GM21825 (cell line): ENCODE data around the gene EID2B.

Experiments used
- ATAC-seq: cut with Tn5 transposase; IDR thresholded peaks from one replicate; pipeline ENCODE4 v1.9.1; 2021; ENCODE audit warnings: mild to moderate bottlenecking, moderate library complexity; ENCODE audit not compliant: unreplicated experiment

EID2B gene

DNA sequence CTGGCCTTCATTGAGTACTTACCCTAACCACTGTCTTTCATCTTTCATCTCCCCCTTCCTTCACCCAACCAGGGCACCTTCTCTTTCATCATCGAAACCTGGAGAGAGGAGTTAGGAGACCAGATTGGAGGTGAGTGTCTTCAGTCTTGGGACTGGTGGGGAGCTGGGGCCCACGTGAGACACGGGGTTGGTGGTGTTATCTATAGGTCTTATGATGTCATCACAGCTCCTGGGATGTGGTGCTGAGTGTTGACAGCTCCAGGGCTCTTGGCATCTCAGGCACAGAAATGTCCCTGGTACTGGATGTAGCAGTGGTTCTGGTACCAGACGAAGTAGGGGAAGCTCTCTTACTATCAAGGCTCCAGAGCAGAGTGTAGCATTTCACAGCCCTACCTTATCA is 32.1 kb downstream of the EID2B start:
- ATAC-seq, result no peak

- no peak for ATAC-seq
Observed at GRCh38 chr19:39499932-39500331, 32.7 kb downstream of the EID2B start.

DNA sequence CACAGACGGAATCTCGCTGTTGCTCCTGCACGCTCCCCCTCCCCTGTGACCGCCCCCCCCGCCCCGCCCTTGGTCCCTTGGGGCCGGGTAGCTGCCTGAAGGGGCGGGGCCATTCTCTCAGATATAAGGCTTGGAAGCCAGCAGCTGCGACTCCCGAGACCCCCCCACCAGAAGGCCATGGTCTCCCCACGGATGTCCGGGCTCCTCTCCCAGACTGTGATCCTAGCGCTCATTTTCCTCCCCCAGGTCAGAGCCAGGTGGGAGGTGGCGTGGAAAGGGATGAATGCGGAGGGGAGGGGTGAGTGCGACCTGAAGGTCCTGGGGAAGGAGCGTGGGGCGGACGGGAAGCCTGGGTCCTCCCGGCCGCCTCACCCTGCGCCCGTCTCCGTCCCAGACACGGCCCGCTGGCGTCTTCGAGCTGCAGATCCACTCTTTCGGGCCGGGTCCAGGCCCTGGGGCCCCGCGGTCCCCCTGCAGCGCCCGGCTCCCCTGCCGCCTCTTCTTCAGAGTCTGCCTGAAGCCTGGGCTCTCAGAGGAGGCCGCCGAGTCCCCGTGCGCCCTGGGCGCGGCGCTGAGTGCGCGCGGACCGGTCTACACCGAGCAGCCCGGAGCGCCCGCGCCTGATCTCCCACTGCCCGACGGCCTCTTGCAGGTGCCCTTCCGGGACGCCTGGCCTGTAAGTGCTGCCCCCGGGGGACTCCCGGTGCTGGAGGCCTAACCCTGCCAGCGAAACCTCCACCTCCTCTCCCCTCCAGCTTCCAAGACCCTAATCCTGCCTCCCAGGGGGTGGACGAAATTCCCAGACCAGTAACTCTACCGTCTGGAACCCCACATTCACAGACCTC is 33.6 kb downstream of the EID2B start, which contains the start of gene DLL3:
Gene DLL3 (plus strand): TSS at position 150 of the 845 bp plus-strand sequence. CDS start 28 bp downstream, at position 178.
- no peak for ATAC-seq

DNA sequence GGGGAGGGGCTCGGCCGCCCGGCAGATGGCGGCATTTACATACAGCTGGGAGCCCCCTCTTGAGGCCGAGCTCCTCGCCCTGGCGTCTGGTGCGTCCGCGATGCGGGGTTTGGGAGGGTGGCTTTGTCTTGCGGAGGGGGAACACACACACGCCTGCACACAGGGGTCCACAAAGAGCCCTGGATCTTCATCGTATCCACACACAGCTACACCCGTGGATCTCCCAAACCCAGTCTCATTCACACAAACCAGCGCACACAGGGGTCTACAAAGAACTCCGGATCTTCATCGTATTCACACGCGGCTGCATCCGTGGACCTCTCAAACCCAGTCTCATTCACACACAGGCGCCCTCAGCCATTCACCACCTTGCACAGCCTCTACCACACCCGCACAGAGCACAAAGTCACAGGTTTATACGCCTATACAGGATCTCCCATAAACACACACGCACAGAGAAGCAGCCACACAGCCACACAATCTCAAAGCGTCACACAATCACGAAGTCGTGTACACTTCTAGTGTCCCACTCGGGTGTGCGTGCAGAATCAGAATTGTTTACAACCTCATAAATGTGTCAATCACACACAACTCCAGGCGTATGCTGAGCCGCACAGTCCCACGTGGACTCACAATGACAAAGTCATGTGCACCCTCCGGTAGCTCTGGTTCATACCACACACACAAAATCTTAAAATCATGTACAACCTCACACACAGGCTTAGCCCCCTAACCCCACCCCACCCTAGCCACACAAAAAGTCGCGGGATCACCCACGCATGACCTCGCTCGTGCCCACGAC is 34.5 kb downstream of the EID2B start:
- no peak for ATAC-seq

- ATAC-seq, result no peak
Observed at GRCh38 chr19:39497701-39497995, 35.0 kb downstream of the EID2B start.

DNA sequence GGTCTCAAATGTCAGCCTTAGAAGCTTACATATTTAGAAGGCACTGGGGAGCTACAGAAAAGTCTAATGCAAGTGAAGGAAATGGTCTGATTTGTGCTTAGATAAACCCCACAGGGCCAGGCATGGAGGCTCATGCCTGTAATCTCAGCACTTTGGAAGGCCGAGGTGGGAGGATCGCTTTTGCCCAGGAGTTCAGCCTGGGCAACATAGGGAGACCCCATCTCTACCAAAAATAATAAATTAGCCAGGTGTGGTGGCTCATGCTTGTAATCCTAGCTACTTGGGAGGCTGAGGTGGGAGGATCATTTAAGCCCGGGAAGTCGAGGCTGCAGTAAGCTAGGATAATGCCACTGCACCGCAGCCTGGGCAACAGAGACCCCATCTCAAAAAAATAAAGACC is 36.6 kb downstream of the EID2B start:
- ATAC-seq, result no peak

DNA sequence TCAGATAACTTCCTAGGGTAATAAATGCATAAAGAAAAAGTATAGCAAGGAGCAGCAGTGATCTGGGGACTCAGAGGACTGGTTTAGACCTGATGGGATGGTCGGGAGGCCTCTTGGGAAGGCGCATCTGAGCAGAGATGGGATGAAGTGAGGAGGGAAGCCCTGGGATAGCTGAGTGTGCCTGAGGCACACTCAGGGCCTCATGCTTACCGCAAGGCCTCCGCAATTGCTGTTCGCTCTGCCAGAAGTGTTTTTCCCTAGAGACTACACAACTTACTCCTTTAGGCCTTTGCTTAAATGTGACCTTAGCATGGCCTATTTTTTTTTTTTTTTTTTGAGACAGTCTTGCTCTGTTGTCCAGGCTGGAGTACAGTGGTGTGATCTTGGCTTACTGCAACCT is 38.0 kb downstream of the EID2B start:
- ATAC-seq, result no peak

GRCh38 chr19:39492788-39493187 is 39.9 kb downstream of the EID2B start:
- no peak for ATAC-seq

DNA sequence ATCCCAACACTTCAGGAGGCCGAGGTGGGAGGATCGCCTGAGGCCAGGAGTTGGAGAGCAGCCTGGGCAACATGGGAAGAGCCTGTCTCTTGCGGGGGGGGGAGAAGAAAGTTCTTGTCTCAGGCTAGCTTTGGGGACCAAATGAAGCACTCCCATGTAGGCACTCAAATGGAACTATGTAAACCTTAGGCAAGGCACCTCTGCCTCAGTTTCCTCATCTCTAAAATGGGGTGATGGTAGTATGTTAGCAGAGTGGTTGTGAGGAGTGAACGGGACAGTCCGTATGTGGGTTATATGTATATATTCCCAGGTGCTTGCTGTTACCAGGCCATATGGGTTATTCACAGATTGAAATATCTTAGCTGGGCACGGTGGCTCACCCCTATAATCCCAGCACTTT is 40.4 kb downstream of the EID2B start:
- no peak for ATAC-seq

GRCh38 chr19:39489756-39490155 is 42.9 kb downstream of the EID2B start:
- no peak for ATAC-seq

DNA sequence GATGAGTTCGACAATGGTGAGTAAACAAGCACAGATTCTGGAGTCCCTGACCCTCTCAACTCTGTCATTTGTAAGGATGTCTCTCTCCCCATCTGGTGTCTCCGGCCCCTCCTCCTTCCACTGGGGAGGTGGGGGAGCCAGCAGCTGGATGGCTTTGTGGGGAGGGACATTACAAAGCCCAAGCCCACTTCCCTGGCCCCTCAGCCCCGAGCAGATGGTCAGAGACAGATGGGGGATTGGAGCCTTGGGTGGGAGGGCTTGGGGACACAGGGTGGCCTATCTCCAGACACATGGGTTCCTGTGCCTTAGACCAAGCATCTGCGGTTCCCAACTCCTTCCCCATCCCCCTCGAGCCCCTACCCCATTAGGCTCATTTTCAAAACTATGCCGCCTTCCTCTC is 49.5 kb downstream of the EID2B start:
- no peak for ATAC-seq

- ATAC-seq, result no peak
Observed at GRCh38 chr19:39481676-39482075, 51.0 kb downstream of the EID2B start.

- no peak for ATAC-seq
Observed at GRCh38 chr19:39481229-39481545, 51.5 kb downstream of the EID2B start.
